ENCODE results near the gene MBL2. TPM values are rescaled to one million over a fixed set of nuclear protein-coding genes. Genes with fewer than 3 reads are reported as not detected.

Gene MBL2
- total and polyA plus RNA-seq, 2 of the 8 experiments (the other 6 are each of a cell fraction or from before 2014, with no cell fraction given): not detected

- Histone ChIP-seq H3K9ac (replicated peaks in 1 of 4; ENCODE audit: extremely low read depth in 1 of 4, low read depth in 3 of 4, low read length in 3 of 4) (no peak overlapping the region), H4K8ac (ENCODE audit: extremely low read depth, insufficient read depth, low read length) (no peak overlapping the region), H3K9me3 (ENCODE audit: insufficient read depth in 2 of 2, low read depth in 1 of 2, low read length in 1 of 2) (no peaks in the 10 kb centered on the region), H4K91ac (replicated peaks; ENCODE audit: insufficient read length, low read length) (no peak overlapping the region), H3K27ac (ENCODE audit: low read depth, low read length) (no peak overlapping the region), H2AK5ac (ENCODE audit: low read depth, low read length) (no peak overlapping the region), H3K79me1 (ENCODE audit: low read depth, low read length) (no peaks in the 10 kb centered on the region), H4K5ac (ENCODE audit: insufficient read length, low read depth, low read length) (no peak overlapping the region), H3K4me2 (ENCODE audit: insufficient read depth in 1 of 2, low read depth in 2 of 2, low read length in 2 of 2) (no peak overlapping the region), H3K18ac (ENCODE audit: extremely low read depth, low read length) (no peak overlapping the region), H3K27me3 (replicated peaks in 1 of 4; ENCODE audit: control insufficient read depth in 3 of 4, extremely low read depth in 1 of 4, insufficient read depth in 3 of 4, low read length in 3 of 4) (no peaks in the 10 kb centered on the region), H2BK12ac (ENCODE audit: low read depth, low read length) (no peak overlapping the region), H4K20me1 (replicated peaks in 1 of 2; ENCODE audit: control insufficient read depth in 1 of 2, insufficient read depth in 2 of 2, low read length in 2 of 2) (no peaks in the 10 kb centered on the region), H3K4ac (replicated peaks; ENCODE audit: insufficient read length, low read depth, low read length) (no peak overlapping the region), H2BK20ac (ENCODE audit: low read length) (no peak overlapping the region), H3K4me1 (replicated peaks in 1 of 4; ENCODE audit: control insufficient read depth in 3 of 4, insufficient read depth in 4 of 4, low read length in 3 of 4) (no peaks in the 10 kb centered on the region), H3K56ac (replicated peaks; ENCODE audit: insufficient read length, low read depth, low read length) (no peak overlapping the region), H3K4me3 (ENCODE audit: extremely low read depth in 1 of 4, insufficient read depth in 2 of 4, low read depth in 3 of 4, low read length in 4 of 4) (no peak overlapping the region), H2BK5ac (ENCODE audit: low read depth, low read length) (no peak overlapping the region), H2BK15ac (ENCODE audit: low read length) (no peak overlapping the region), H2AFZ (ENCODE audit: low read length) (no peak overlapping the region), H3K23ac (ENCODE audit: insufficient read length) (no peak overlapping the region), H2BK120ac (replicated peaks; ENCODE audit: low read depth, low read length) (no peak overlapping the region), H3K79me2 (ENCODE audit: control insufficient read depth in 1 of 2, insufficient read depth in 2 of 2, low read length in 2 of 2) (no peaks in the 10 kb centered on the region), H3K23me2 (ENCODE audit: low read depth, low read length) (no peaks in the 10 kb centered on the region), H3K36me3 (ENCODE audit: control insufficient read depth in 2 of 4, insufficient read depth in 4 of 4, low read length in 3 of 4) (no peaks in the 10 kb centered on the region), H3K14ac (ENCODE audit: insufficient read length) (no peak overlapping the region)
- no peak for FAIRE-seq
- CTCF ChIA-PET (ENCODE audit: partially characterized antibody): interaction anchor here (1.5 kb wide), 1 partner anchor 24 kb away, joined by 4 read pairs; no protein-coding TSS in a partner anchor
- no peak for DNase-seq (ENCODE audit: low read depth in 1 of 2, low spot score in 2 of 2)
- POLR2A ChIA-PET (ENCODE audit: partially characterized antibody): no interaction called here
- 86% methylated on average over 1 of the region's 1 CpG; no CpG with 5 or more reads in 1 of the 2 experiments for WGBS, 2 experiments (ENCODE audit: extremely low coverage in 1 of 2, insufficient coverage in 1 of 2, insufficient read length in 1 of 2, insufficient replicate concordance in 2 of 2, low coverage in 1 of 2, low lambda C conversion rate in 2 of 2, missing lambda C conversion rate in 1 of 2)
- TF ChIP-seq POLR2A (IDR thresholded peaks at IDR 0.05; ENCODE audit: control extremely low read depth in 1 of 2, low read depth in 2 of 2, low read length in 2 of 2) (no peak), RBBP5 (IDR thresholded peaks at IDR 0.05; ENCODE audit: borderline replicate concordance, low read depth, low read length) (no peak), HDAC6 (IDR thresholded peaks at IDR 0.05; ENCODE audit: low read depth, low read length) (no peak), MAX (IDR thresholded peaks at IDR 0.05) (no peak), SAP30 (IDR thresholded peaks at IDR 0.05; ENCODE audit: insufficient read depth, insufficient replicate concordance, low read length) (no peak), ATF3 (IDR thresholded peaks at IDR 0.05; ENCODE audit: insufficient read depth, low read depth, low read length) (no peak), TAF7 (optimal IDR thresholded peaks at IDR 0.05; ENCODE audit: borderline replicate concordance, low read depth, low read length) (no peak), RFX5 (IDR thresholded peaks at IDR 0.05; ENCODE audit: borderline replicate concordance, low read depth, low read length) (no peak), CREB1 (IDR thresholded peaks at IDR 0.05) (no peak), RXRA (IDR thresholded peaks at IDR 0.05; ENCODE audit: insufficient read depth, low read depth, low read length) (no peak), POU5F1 (IDR thresholded peaks at IDR 0.05; ENCODE audit: low read depth, low read length) (no peak), TBP (IDR thresholded peaks at IDR 0.05; ENCODE audit: low read depth, low read length) (no peak), KDM5A (IDR thresholded peaks at IDR 0.05; ENCODE audit: low read length) (no peak), HDAC2 (IDR thresholded peaks at IDR 0.05; ENCODE audit: borderline replicate concordance in 1 of 2, low read depth in 2 of 2, low read length in 2 of 2) (no peak)
Observed at GRCh38 chr10:52801947-52802346, 29.4 kb upstream of the MBL2 start.
